OCI-M2 (cell line): Measurements from ENCODE around the gene AGAP3.

Experiments used
- DNase-seq: peaks from one replicate; lab custom pipeline; 2025; ENCODE audit not compliant: unreplicated experiment; lab: John Stamatoyannopoulos, UW

AGAP3 gene

DNA sequence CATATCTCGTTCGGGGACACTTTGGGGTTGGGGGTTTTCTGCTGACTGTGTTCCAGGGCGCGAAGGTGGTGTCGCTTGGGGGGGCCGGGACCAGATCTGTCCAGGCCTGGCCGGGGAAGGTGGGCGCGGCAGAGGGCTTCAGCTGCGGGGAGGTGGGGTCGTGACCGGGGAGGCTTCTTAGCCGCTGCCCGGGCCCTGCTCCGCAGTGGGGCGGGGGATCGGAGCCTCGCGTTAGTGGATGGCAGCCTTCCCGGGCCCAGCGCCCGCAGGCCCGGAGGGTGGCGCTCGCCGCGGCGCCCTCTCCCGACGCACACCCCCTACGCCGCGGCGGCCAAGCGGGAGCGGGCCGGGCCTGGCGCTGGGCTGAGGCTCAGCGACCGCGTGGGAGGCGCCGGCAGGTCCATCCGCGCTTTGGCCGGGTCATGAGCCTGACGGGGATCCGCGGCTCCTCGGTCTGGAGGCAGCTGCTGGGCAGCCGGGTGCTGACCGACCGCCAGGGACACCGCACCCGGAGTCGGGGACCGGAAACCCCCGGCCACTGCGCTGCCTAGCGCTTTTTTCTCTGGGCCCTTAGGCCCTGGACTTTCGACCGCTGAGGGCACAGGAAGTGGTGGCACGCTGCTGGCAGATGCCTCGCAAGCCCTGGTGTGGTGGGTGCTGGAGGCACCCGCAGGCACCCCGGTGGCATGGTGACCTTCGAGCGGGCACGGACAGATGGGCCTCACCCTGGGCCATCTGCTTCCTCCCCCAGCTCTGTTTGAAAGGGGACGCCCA lies 1.2 kb downstream of the AGAP3 start:
- no peak for DNase-seq

- no peak for DNase-seq
These were observed 2.0 kb downstream of the AGAP3 start for GRCh38 chr7:151088019-151088855.

- no peak for DNase-seq
These were observed 2.8 kb downstream of the AGAP3 start for GRCh38 chr7:151088856-151089699.

DNA sequence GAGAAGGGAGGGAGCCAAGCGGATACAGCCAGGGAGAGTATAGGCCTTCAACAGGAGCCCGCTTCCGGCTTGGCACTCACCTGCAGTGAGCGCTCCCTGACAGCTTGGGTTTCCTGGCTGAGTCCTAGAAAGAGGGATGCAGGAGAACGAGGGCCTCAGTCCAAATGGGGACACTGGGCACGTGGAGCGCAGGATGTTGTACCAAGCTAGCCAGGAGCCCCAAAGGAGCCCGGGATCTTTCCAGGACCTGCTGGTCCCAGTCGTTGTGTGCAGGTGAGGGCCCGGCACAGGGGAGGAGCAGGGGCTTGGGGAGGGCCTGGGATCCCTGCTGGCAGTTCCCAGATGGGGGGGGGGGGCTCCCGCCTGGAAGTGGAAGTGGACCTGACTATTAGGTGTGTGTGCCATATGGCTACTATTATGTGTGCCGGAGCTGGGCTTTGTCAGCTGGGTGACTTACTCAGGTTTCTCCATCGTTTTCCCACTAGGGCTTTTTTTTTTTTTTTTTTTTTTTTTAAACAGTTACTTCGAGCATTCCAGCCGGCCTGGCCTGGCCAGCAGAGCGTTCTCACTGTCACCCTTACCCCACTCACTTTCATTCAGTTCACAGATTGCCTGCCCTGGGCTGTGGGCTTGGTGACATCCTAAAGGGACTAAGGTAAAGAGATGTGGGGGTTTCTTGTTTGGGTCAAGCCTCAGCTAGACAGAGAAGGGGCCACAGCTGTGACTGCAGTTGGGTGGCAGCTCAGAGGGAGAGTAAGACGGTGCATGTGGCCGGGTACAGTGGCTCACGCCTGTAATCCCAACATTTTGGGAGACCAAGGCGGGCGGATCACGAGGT lies 3.8 kb downstream of the AGAP3 start:
- no peak for DNase-seq

GRCh38 chr7:151091003-151091402 lies 4.7 kb downstream of the AGAP3 start:
- DNase-seq = no peak

DNA sequence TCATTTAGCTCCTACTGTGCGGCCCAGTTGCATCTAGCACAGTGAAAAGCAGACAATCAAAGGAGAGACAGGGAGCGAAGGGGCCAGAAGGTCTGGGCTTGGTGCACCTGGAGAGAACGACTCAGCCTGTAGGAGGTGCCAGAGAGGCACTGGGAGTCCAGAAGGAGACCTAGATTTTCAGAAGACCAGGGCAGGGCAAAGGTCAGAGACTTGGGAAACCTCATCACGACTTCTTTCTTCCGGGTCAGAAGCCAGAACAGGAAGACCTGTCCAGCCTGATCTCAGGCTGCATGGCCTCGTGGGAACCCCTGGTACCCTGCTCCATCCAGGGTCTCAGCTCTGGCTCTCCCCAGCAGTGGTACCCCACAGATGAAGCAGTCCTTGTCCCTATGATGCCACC lies 5.2 kb downstream of the AGAP3 start:
- DNase-seq = no peak

DNA sequence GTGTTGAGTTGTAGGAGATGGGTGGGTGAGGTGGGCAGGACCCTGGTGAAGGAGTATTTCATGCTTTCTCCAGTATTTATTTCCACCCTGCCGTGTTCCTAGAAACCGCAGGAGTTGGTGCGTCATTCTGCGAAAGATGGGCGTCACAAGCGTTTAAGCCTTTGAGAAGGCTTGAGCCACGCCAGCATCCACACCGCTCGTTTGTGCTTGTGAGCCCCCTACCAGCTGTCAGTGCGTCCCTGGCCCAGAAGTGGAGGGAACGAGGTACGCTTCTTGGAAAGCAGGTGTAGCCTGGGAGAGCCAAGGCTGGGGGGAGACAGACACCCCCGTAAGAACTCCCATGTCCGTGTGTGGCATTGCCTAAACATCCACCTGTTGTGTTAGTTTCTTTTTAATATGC lies 5.7 kb downstream of the AGAP3 start:
- no peak for DNase-seq

DNA sequence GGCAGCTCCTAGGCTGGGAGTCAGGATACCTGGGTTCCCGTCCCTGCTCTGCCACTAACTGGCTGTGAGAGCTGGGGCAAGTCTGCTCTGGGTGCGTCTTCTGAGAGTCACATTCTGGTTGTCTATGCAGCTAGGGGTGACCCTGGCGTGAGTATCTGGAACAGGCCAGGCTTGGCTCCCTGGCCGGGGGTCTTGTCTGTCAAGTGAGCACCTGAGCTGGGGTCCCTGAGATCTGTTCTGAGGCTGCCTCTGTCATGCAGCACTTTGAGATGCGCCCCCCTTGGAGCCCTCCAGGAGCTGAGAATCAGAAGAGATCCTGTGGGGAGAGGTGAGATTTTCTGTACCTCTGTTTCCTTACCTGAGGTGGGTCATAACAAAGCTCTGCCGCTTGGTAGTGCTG lies 7.5 kb downstream of the AGAP3 start:
- DNase-seq = no peak

DNA sequence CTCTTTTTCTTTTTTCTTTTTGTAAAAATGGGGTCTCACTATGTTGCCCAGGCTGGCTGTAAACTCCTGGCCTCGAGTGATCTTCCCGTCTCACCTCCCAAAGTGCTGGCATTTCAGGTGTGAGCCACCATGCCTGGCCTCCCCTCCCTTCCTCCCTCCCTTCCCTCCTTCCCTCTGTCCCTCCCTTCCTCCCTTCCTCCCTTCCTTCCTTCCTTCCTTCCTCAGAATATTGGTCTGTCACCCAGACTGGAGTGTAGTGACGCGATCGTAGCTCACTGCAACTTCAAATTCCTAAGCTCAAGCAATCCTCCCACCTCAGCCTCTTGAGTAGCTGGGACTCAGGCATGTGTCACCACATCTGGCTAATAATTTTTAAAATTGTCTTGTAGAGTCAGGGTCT lies 8.4 kb downstream of the AGAP3 start:
- DNase-seq = no peak

DNA sequence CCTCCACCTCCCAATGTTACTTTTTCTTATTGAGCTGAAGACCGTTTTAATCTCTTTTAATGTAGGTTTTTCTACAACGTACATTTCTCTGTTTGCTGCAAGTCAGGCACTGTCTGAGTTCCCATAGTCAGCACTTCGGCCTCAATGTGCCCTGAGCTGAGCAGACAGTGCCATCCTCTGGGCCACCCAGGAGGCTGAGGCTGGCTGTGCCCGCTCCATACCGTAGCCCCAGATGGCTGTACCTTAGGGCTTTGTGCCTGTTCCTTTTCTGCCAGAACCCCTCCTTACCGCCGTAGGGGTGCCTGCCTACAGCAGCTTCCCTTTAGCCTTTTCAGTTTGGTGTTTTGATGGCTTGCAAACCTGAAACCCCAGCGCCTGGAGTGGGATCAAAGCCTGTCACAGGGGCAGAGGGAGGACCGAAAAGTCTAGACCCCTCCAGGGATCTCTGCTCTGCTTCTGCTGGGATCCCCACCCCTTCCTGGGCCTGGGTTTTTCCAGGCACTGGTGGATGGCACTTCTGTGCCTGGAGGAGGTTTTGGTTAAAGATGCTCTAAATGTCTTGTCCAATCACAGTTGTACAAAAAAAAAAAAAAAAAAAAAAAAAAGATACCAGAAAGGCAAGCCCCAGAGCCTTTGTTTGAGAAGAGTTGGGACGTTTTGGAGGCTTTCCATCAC lies 9.0 kb downstream of the AGAP3 start:
- DNase-seq = no peak

GRCh38 chr7:151095828-151096475 lies 9.7 kb downstream of the AGAP3 start:
- DNase-seq = no peak

DNA sequence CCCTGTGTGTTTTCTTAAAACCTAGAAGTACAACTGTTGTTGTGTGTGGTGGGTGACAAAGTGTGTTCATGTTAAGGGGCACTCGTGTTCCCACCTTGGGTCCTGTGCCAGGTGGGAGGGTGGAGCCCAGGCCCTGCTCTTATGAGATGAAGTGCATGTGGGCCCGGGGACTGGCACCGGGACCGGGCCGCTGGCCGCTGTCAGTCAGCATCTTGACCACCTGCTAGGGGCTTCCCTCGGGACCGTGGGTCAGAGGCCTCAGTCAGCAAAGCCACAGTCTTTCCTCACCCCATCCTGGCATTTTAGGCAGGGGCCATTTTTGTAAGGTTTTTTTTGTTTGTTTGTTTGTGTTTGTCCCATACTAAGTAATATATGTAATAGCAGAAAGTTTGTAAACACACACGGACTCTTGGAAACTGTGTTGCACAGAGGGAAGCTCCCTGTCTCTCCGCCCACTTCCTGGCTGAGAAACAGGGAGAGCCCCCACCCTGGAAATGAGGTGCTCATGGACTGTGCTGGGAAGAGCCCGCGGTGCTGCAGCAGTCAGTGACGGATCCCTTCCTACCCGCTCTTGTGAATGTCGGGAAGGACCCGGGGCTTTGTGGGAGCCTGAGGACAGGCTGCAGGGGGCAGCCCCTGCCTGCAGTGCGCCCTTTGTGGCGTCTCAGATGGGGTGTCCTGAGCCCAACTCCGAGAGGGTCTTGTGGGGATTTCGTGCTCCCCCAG lies 13.4 kb downstream of the AGAP3 start:
- no peak for DNase-seq

GRCh38 chr7:151100921-151101320 lies 14.6 kb downstream of the AGAP3 start:
- no peak for DNase-seq

DNA sequence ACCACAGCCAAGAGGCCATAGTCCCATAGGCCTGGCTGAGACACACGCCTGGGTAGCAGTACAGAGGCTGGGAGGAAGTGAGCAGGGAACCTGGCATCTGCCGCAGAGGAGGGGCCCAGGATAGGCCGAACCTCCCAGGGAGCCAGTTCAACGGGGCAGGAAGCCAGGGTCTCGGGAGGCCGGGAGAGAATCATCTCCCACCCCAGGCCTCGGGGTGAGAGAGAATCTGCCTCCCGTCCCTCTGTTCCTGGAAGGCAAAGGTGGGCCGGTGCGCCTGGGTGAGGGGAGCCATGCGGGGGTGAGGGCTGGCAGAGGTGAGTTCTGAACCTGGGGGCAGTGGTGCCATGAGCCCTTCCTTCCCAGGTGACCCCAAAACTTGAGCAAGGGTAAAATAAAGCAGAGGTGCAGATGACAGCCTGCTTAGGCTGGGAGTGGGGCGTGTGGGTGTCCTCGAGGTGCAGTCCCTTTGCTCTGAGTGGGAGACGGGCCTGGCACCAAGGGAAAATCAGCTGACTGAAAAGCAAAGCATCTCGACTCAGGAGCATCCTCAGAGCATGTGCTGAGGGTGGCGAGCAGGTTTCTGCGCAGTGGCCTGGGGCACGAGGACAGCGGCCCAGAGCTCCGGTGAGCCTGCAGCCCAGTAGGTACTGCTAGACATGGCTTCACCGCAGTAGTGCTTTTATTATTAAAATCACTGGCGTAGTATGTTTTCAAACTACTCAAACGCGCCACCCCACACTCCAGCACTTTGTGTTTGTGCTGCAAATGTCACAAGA lies 15.5 kb downstream of the AGAP3 start:
- no peak for DNase-seq

- DNase-seq = no peak
These were observed 16.7 kb downstream of the AGAP3 start for GRCh38 chr7:151102991-151103390.

GRCh38 chr7:151103973-151104372 lies 17.7 kb downstream of the AGAP3 start:
- no peak for DNase-seq

DNA sequence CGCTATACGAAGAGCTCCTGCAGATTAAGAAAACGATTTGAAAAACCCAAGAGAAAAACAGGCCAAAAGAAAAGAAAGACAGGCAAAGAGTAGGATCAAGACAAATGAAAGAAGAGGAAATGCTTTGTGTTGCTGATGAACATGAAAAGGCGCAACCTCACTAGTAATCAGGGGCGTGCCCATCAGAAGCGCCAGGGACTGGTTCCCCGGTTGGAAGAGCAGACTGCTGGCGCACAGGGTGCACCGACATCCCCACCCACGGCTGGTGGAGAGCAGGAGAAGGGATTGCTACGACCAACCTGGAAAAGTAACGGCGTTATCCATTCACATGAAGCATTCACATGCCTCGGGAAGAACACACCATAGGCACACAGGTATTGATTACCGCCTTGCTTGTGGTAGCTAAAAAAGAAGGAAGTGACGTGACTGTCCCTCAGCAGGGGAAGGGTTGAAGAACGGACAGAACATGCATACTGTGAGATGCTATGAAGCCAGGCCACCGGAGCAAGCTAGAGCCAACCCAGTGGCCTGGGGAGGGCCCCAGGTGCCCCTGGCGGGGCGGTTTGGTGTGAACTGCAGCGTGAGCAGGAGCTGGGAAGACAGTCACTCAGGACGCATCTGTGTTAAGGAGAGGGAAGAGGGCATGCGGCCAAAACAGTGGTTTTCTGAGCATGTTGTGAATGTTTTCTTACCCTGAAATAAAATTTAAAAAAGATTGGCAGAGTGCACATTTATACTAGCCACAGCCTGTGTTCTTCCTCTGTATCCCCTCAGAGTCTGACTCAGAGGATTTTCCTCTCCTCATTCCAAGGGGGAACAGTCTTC lies 18.3 kb downstream of the AGAP3 start:
- no peak for DNase-seq
